Testis (tissue), 2 donors: ENCODE data around the gene MAN2C1.

ENCODE experiments used
- CTCF ChIP-seq, 3 experiments: fragments of 450-650 bp in 2 of 3; fragments of 200-600 bp in 1 of 3; sonication (generic) in 1 of 3; IDR thresholded peaks; one replicate each; pipeline ENCODE4 v1.5.1; 2016 to 2019; ENCODE audit warnings: antibody characterized with exemption in 3 of 3, mild to moderate bottlenecking in 2 of 3, moderate library complexity in 1 of 3
- POLR2A ChIP-seq: fragments of 450-650 bp; IDR thresholded peaks from one replicate; pipeline ENCODE4 v1.6.1; 2017; ENCODE audit warnings: antibody characterized with exemption, mild to moderate bottlenecking, moderate library complexity

- no peak for TF ChIP-seq CTCF (IDR thresholded peaks at IDR 0.05)
- TF ChIP-seq POLR2A: no peak
Observed at GRCh38 chr15:75348562-75349350, 19.7 kb downstream of the MAN2C1 start.
